Limb (tissue), 2 donors: ENCODE measurements around the gene KLHL29.

Source experiments
- DNase-seq, 2 donors: peaks; one replicate each; pipeline ENCODE4 v3.0.0-alpha.2; 2016; ENCODE audit errors: extremely low spot score in 2 of 2

KLHL29 gene

GRCh38 chr2:23367760-23368159 lies 17.2 kb upstream of the KLHL29 start:
- no peak for DNase-seq

GRCh38 chr2:23373666-23374065 lies 11.3 kb upstream of the KLHL29 start:
- DNase-seq: no peak

GRCh38 chr2:23375448-23375847 lies 9.5 kb upstream of the KLHL29 start:
- no peak for DNase-seq

- DNase-seq: no peak
Observed at GRCh38 chr2:23376075-23376474, 8.9 kb upstream of the KLHL29 start.

- DNase-seq: no peak
Observed at GRCh38 chr2:23376972-23377371, 8.0 kb upstream of the KLHL29 start.

- no peak for DNase-seq
Observed at GRCh38 chr2:23377771-23378170, 7.2 kb upstream of the KLHL29 start.

- no peak for DNase-seq
Observed at GRCh38 chr2:23378496-23378895, 6.5 kb upstream of the KLHL29 start.

GRCh38 chr2:23379220-23379695 lies 5.7 kb upstream of the KLHL29 start:
- no peak for DNase-seq

- no peak for DNase-seq
Observed at GRCh38 chr2:23380562-23381065, 4.4 kb upstream of the KLHL29 start.

GRCh38 chr2:23381084-23381483 lies 3.9 kb upstream of the KLHL29 start:
- no peak for DNase-seq

GRCh38 chr2:23381485-23381884 lies 3.5 kb upstream of the KLHL29 start:
- DNase-seq: no peak

GRCh38 chr2:23383100-23383499 lies 1.9 kb upstream of the KLHL29 start:
- no peak for DNase-seq

GRCh38 chr2:23385351-23385747 lies 370 bp downstream of the KLHL29 start:
- DNase-seq: peak in 1 of 2 donors; percentile 75

GRCh38 chr2:23385748-23386338 lies 864 bp downstream of the KLHL29 start:
- DNase-seq: no peak

GRCh38 chr2:23386339-23387220 lies 1.6 kb downstream of the KLHL29 start:
- DNase-seq: peak in 1 of 2 donors; percentile 73

GRCh38 chr2:23387221-23387550 lies 2.2 kb downstream of the KLHL29 start:
- DNase-seq: no peak

- DNase-seq: no peak
Observed at GRCh38 chr2:23387845-23388244, 2.9 kb downstream of the KLHL29 start.

GRCh38 chr2:23388294-23388693 lies 3.3 kb downstream of the KLHL29 start:
- no peak for DNase-seq

- no peak for DNase-seq
Observed at GRCh38 chr2:23388756-23389514, 4.0 kb downstream of the KLHL29 start.

- DNase-seq: peak in 1 of 2 donors; percentile 73
Observed at GRCh38 chr2:23390152-23390551, 5.2 kb downstream of the KLHL29 start.

- peak in 1 of 2 donors; percentile 3 for DNase-seq
Observed at GRCh38 chr2:23391237-23391736, 6.3 kb downstream of the KLHL29 start.

GRCh38 chr2:23393722-23394121 lies 8.7 kb downstream of the KLHL29 start:
- no peak for DNase-seq
